GM13977 (cell line): Measurements from ENCODE around the gene ANAPC16.
"Not testable (repeated sequence)": the region's sequence is repeated elsewhere in the genome, so short reads cannot be mapped to it uniquely, and the experiment has no call there.

Experiments
- DNase-seq: peaks from one replicate; pipeline ENCODE4 v3.0.0; 2012; ENCODE audit warnings: low spot score
- CTCF ChIP-seq: IDR thresholded peaks from 2 replicates; pipeline ENCODE4 v1.5.1; 2012; ENCODE audit warnings: mild to moderate bottlenecking, control low read depth; ENCODE audit not compliant: insufficient read depth; ENCODE audit errors: extremely low read depth, missing control alignments
- in situ Hi-C: fragments of 300-500 bp; cut with MboI; formaldehyde crosslinking; loops from one replicate; pipeline ENCODE4 v1.12.0; 2022; ENCODE audit warnings: low sequenced_read_pairs, low pct_unique_long_range_greater_than_20kb, mixed read lengths, inconsistent platforms; ENCODE audit not compliant: unreplicated experiment

Gene ANAPC16

GRCh38 chr10:72220637-72221036 lies 4.8 kb downstream of the ANAPC16 start:
- in situ Hi-C loops: no loop called here
- no peak for DNase-seq
- no peak for TF ChIP-seq CTCF

GRCh38 chr10:72221278-72221677 lies 5.5 kb downstream of the ANAPC16 start:
- in situ Hi-C loops: no loop called here
- no peak for TF ChIP-seq CTCF
- no peak for DNase-seq

DNA sequence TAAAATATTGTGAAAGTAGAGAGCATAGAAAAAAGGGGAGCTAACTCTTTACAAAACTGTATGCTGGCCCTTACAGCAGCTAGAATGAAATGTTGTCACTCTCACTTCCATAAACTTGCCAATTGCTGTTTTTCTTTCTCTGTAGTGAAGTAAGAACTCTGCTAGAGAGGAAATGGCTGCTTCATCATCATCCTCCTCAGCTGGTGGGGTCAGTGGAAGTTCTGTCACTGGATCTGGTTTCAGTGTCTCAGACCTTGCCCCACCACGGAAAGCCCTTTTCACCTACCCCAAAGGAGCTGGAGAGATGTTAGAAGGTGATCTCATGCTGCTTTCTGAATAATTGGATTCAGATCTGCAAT lies 7.9 kb downstream of the ANAPC16 start:
- DNase-seq: no peak
- TF ChIP-seq CTCF: no peak
- in situ Hi-C loops: no loop called here

DNA sequence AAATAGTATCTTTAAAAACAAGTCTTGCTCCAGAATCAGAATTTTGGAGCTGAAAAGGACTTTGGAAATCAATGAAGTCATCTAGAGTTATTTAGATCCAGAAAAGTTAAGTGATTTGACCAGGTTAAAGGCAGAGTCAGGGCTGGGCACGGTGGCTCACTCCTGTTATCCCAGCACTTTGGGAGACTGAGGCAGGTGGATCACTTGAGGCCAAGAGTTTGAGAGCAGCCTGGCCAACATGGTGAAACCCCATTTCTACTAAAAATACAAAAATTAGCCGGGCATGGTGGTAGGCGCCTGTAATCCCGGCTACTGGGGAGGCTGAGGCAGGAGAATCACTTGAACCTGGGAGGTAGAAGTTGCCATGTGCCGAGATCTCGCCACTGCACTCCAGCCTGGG lies 8.4 kb downstream of the ANAPC16 start:
- in situ Hi-C loops, DNase-seq: not testable (repeated sequence)

DNA sequence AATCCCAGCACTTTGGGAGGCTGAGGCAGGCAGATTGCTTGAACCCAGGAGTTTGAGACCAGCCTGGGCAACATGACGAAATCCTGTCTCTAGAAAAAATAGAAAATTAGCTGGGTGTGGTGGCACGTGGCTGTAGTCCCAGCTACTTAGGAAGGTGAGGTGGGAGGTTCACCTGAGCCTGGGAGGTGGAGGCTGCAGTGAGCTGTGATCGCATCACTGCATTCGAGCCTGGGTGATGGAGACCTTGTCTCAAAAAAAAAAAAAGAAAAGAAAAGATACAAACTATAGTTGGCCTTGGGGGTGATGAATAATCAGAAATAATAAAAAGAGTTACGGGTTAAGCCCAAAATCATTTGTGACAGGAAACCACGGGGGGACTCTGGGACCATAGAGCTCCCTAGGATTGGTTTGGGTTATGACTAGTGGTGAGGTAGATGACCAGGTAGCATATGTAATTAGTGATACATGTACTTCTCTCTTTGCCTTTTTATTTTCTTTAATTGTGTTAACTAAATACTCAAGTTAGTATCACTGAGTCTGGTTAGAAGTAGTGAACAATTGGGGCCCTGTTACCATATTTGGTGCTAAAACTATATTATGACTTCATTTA lies 10.7 kb downstream of the ANAPC16 start:
- in situ Hi-C loops: no loop called here
- no peak for DNase-seq
- no peak for TF ChIP-seq CTCF

DNA sequence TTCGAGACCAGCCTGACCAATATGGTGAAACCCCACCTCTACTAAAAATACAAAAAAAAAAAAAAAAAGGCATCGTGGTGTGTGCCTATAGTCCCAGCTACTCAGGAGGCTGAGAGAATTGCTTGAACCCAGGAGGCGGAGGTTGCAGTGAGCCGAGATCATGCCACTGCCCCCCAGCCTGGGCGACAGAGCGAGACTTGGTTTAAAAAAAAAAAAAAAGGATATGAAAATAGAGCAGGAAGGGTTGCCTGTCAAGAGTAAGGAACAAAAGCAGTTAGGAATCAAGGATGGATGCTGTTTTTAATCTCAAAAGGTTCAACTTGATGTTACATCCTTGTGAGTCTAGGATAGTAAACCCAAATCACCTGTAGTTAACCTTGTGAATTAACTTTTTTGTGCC lies 12.0 kb downstream of the ANAPC16 start:
- no peak for TF ChIP-seq CTCF
- in situ Hi-C loops: no loop called here
- DNase-seq: no peak

DNA sequence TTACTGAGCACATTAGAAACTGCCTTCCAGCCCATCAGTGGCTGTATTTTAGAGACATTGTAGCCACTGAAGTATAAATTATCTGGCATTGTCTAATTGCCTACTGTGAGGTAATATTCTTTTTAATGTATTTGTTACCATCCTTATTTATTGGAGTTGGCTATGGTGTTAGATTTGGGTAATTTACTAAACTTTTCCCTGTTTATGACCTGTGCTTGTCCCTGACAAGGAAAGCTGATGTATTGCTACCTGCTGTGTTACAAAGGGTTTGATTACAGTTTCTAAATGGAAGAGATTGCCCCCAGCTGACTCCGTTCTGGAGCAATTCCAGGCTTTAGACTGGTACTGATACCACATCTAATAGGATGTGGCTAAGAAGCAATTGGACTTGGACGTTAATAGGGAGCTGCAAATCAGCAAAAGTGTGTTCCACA lies 12.5 kb downstream of the ANAPC16 start:
- no peak for DNase-seq
- in situ Hi-C loops: no loop called here
- TF ChIP-seq CTCF: no peak
